Upper lobe of right lung (tissue), 1 donor: ENCODE results near the gene EVA1A. TPM values are rescaled to one million over a fixed set of nuclear protein-coding genes. Genes with fewer than 3 reads are reported as not detected.

Source experiments
- ATAC-seq: fragments of 200-7000 bp; cut with Tn5 transposase; one replicate; pipeline ENCODE4 v1.9.1; 2020; ENCODE audit warnings: mild to moderate bottlenecking, moderate library complexity
- DNase-seq: peaks from one replicate; pipeline ENCODE4 v3.0.0-alpha.2; 2020
- H3K27ac ChIP-seq: fragments of 200-600 bp; one replicate; pipeline ENCODE4 v1.8.0; 2022
- H3K27me3 ChIP-seq: fragments of 200-600 bp; one replicate; pipeline ENCODE4 v1.8.0; 2022; ENCODE audit warnings: mild to moderate bottlenecking
- H3K36me3 ChIP-seq: fragments of 200-600 bp; one replicate; pipeline ENCODE4 v1.8.0; 2022
- H3K4me1 ChIP-seq: fragments of 200-600 bp; one replicate; pipeline ENCODE4 v1.8.0; 2022
- H3K4me3 ChIP-seq: fragments of 200-600 bp; one replicate; pipeline ENCODE4 v1.8.0; 2022; ENCODE audit warnings: mild to moderate bottlenecking
- H3K9me3 ChIP-seq: fragments of 200-600 bp; one replicate; pipeline ENCODE4 v1.8.0; 2022
- CTCF ChIP-seq: fragments of 200-600 bp; IDR thresholded peaks from one replicate; pipeline ENCODE4 v1.8.0; 2022; ENCODE audit warnings: antibody characterized with exemption
- intact Hi-C: fragments of 100-400 bp; cut with DNase I; formaldehyde crosslinking; loops from one replicate; pipeline ENCODE4 v1.11.0; 2022
- total RNA-seq: library from RNA; stranded (reverse); fragmentation: NEBNext Ultra II Directional; extraction: Animal tissue kit (Norgen Biotek cat#: 25700); gene quantifications from one replicate; pipeline ENCODE4 v1.2.1, GENCODE V29; 2021
- donor health status: DM: no; HTN: yes; CAD: no; lungs with severe emphysema.

EVA1A gene
- total RNA-seq, 1 donor from 2014 or later = 41.9 TPM

GRCh38 chr2:75456111-75456510, 104.6 kb downstream of the EVA1A start:
- intact Hi-C loops = no loop called here
- Histone ChIP-seq H3K4me3 (no peak overlapping the region), H3K36me3 (no peaks in the 10 kb centered on the region), H3K9me3 (no peaks in the 10 kb centered on the region), H3K27ac (no peak overlapping the region), H3K4me1 (no peaks in the 10 kb centered on the region), H3K27me3 (peaks cover 5% of the 10 kb centered on the region)
- DNase-seq = no peak
- no peak for TF ChIP-seq CTCF
- no peak for ATAC-seq

- Histone ChIP-seq H3K9me3 (no peaks in the 10 kb centered on the region), H3K27me3 (no peaks in the 10 kb centered on the region), H3K27ac (no peak overlapping the region), H3K4me1 (no peaks in the 10 kb centered on the region), H3K4me3 (no peak overlapping the region), H3K36me3 (no peaks in the 10 kb centered on the region)
- intact Hi-C loops = no loop called here
- ATAC-seq = no peak
- no peak for DNase-seq
- no peak for TF ChIP-seq CTCF
Observed at GRCh38 chr2:75454241-75454620, 106.5 kb downstream of the EVA1A start.

- intact Hi-C loops = no loop called here
- ATAC-seq = no peak
- no peaks in the 10 kb centered on the region for H3K4me1 ChIP-seq
- TF ChIP-seq CTCF = no peak
- no peak overlapping the region for H3K27ac ChIP-seq
- no peaks in the 10 kb centered on the region for H3K9me3 ChIP-seq
- no peaks in the 10 kb centered on the region for H3K27me3 ChIP-seq
- no peak for DNase-seq
- no peaks in the 10 kb centered on the region for H3K36me3 ChIP-seq
- no peak overlapping the region for H3K4me3 ChIP-seq
Observed at GRCh38 chr2:75453384-75454240, 107.1 kb downstream of the EVA1A start.

- DNase-seq = no peak
- no peak overlapping the region for H3K4me3 ChIP-seq
- no peak overlapping the region for H3K27ac ChIP-seq
- intact Hi-C loops = no loop called here
- ATAC-seq = no peak
- H3K27me3 ChIP-seq = no peaks in the 10 kb centered on the region
- no peaks in the 10 kb centered on the region for H3K9me3 ChIP-seq
- no peaks in the 10 kb centered on the region for H3K36me3 ChIP-seq
- no peaks in the 10 kb centered on the region for H3K4me1 ChIP-seq
- TF ChIP-seq CTCF = no peak
Observed at GRCh38 chr2:75450068-75450467, 110.7 kb downstream of the EVA1A start.

GRCh38 chr2:75447176-75447575, 113.6 kb downstream of the EVA1A start:
- intact Hi-C loops = no loop called here
- Histone ChIP-seq H3K27ac (no peak overlapping the region), H3K4me3 (no peak overlapping the region), H3K9me3 (no peaks in the 10 kb centered on the region), H3K4me1 (no peaks in the 10 kb centered on the region), H3K27me3 (no peaks in the 10 kb centered on the region), H3K36me3 (no peaks in the 10 kb centered on the region)
- DNase-seq (no peak), ATAC-seq (no peak)
- no peak for TF ChIP-seq CTCF

Other genes starting within 250 kb of the EVA1A start
- gene MRPL19, start 85.8 kb upstream of the EVA1A start, total RNA-seq = 41.0 TPM
- gene GCFC2, start 150.0 kb upstream of the EVA1A start, total RNA-seq = 19.5 TPM